Liver (tissue), 9 donors: ENCODE results near the gene ADAM19. TPM values are rescaled to one million over a fixed set of nuclear protein-coding genes. Genes with fewer than 3 reads are reported as not detected.

Experiments
- DNase-seq: peaks from one replicate; pipeline ENCODE4 v3.0.0-alpha.2; 2017; ENCODE audit warnings: low spot score
- H3K27ac ChIP-seq, 2 donors: one replicate each; pipeline ENCODE4 v1.7.0; 2013; ENCODE audit warnings: inconsistent platforms in 2 of 2, low read length in 2 of 2, control low read depth in 1 of 2, low read depth in 1 of 2, mild to moderate bottlenecking in 1 of 2
- H3K27me3 ChIP-seq, 4 donors: one replicate each; pipeline versions ENCODE4 v1.6.1 to v1.7.0; 2013; ENCODE audit warnings: low read length in 3 of 4, inconsistent platforms in 1 of 4, mild to moderate bottlenecking in 1 of 4, moderate library complexity in 1 of 4; ENCODE audit not compliant: control insufficient read depth in 4 of 4, insufficient read depth in 4 of 4
- H3K36me3 ChIP-seq, 4 donors: one replicate each; pipeline versions ENCODE4 v1.6.1 to v1.7.0; 2013; ENCODE audit warnings: low read length in 3 of 4, mild to moderate bottlenecking in 3 of 4, low read depth in 1 of 4, moderate library complexity in 1 of 4; ENCODE audit not compliant: control insufficient read depth in 4 of 4, insufficient read depth in 3 of 4
- H3K4me1 ChIP-seq, 4 donors: one replicate each; pipeline versions ENCODE4 v1.6.1 to v1.7.0; 2013; ENCODE audit warnings: low read length in 3 of 4, mild to moderate bottlenecking in 3 of 4, moderate library complexity in 1 of 4; ENCODE audit not compliant: control insufficient read depth in 4 of 4, insufficient read depth in 4 of 4
- H3K4me3 ChIP-seq, 3 donors: one replicate each; pipeline versions ENCODE4 v1.6.1 to v1.7.0; 2013; ENCODE audit warnings: low read length in 3 of 3, control low read depth in 1 of 3, low read depth in 1 of 3, mild to moderate bottlenecking in 1 of 3
- H3K9ac ChIP-seq, 2 donors: one replicate each; pipeline ENCODE4 v1.7.0; 2013; ENCODE audit warnings: low read length in 2 of 2, mild to moderate bottlenecking in 2 of 2, moderate library complexity in 2 of 2, control low read depth in 1 of 2, low read depth in 1 of 2
- H3K9me3 ChIP-seq, 4 donors: one replicate each; pipeline versions ENCODE4 v1.6.1 to v1.7.0; 2013; ENCODE audit warnings: low read length in 3 of 4; ENCODE audit not compliant: control insufficient read depth in 4 of 4
- EGR1 ChIP-seq, 2 donors: IDR thresholded peaks; 2 replicates each; pipeline ENCODE4 v1.6.1; 2016 to 2018; ENCODE audit warnings: antibody characterized with exemption in 2 of 2, low read depth in 2 of 2
- FOXA1 ChIP-seq: IDR thresholded peaks from 2 replicates; pipeline ENCODE4 v1.6.1; 2016; ENCODE audit warnings: antibody characterized with exemption
- GABPA ChIP-seq, 2 donors: IDR thresholded peaks in 1 of 2; conservative IDR thresholded peaks in 1 of 2; 2 replicates each; pipeline ENCODE4 v1.6.1; 2016; ENCODE audit warnings: antibody characterized with exemption in 2 of 2, mild to moderate bottlenecking in 1 of 2, moderate library complexity in 1 of 2
- JUND ChIP-seq, 2 donors: IDR thresholded peaks; 2 replicates each; pipeline ENCODE4 v1.6.1; 2016; ENCODE audit warnings: antibody characterized with exemption in 2 of 2
- NR2F2 ChIP-seq: IDR thresholded peaks from 2 replicates; pipeline ENCODE4 v1.6.1; 2016; ENCODE audit warnings: antibody characterized with exemption
- RAD21 ChIP-seq, 2 donors: IDR thresholded peaks; 2 replicates each; pipeline ENCODE4 v1.6.1; 2016; ENCODE audit warnings: antibody characterized with exemption in 2 of 2, mild to moderate bottlenecking in 2 of 2
- RXRA ChIP-seq, 2 donors: IDR thresholded peaks; 2 replicates each; pipeline ENCODE4 v1.6.1; 2017 to 2018; ENCODE audit warnings: antibody characterized with exemption in 2 of 2, mild to moderate bottlenecking in 1 of 2
- SP1 ChIP-seq: IDR thresholded peaks from 2 replicates; pipeline ENCODE4 v1.6.1; 2018; ENCODE audit warnings: antibody characterized with exemption, mild to moderate bottlenecking
- TAF1 ChIP-seq: conservative IDR thresholded peaks from 2 replicates; pipeline ENCODE4 v1.6.1; 2016; ENCODE audit warnings: antibody characterized with exemption, mild to moderate bottlenecking
- WGBS: extraction: QIAGEN DNeasy Blood & Tissue Kit; methylation state at CpG from one replicate; pipeline ENCODE4 v1.1.7; 2013; 5-methylcytosine and 5-hydroxymethylcytosine counted together
- polyA plus RNA-seq, 2 donors: library from polyadenylated mRNA; stranded (reverse) in 1 of 2; unstranded in 1 of 2; fragments of 200-250 nt in 1 of 2; fragments of >200 nt in 1 of 2; fragmentation: Nextera tagmentation in 1 of 2; extraction: Ambion mirVana in 1 of 2; gene quantifications; one replicate each; pipeline versions ENCODE4 v1.2.1 to v1.2.3, GENCODE V29; 2013 to 2015
- total RNA-seq, 2 donors: library from RNA; depleted of rRNA; stranded (reverse); fragments of >200 nt; gene quantifications; one replicate each; pipeline ENCODE4 v1.2.3, GENCODE V29; 2014
- TF ChIP-seq, protein P1 (sequence below): IDR thresholded peaks from 2 replicates; pipeline ENCODE4 v1.6.1; 2016; ENCODE audit warnings: antibody characterized with exemption, mild to moderate bottlenecking
- TF ChIP-seq, protein P2 (sequence below): IDR thresholded peaks from 2 replicates; pipeline ENCODE4 v1.6.1; 2016; ENCODE audit warnings: antibody characterized with exemption
- TF ChIP-seq, protein P3 (sequence below): IDR thresholded peaks from 2 replicates; pipeline ENCODE4 v1.6.1; 2016; ENCODE audit warnings: antibody characterized with exemption
- TF ChIP-seq, protein P4 (sequence below): fragments of 150-350 bp; IDR thresholded peaks from 2 replicates; pipeline ENCODE4 v1.5.1; 2017; ENCODE audit warnings: improper control_type of control experiment, low read depth, low read length; ENCODE audit not compliant: missing input control
- donor health status: healthy.
- donor health status: healthy.
- donor health status: healthy.
- donor health status: healthy.
- donor health status: healthy.

Gene ADAM19
- total and polyA plus RNA-seq, 4 donors, result 2.4 to 7.1 (median 2.9) TPM

DNA sequence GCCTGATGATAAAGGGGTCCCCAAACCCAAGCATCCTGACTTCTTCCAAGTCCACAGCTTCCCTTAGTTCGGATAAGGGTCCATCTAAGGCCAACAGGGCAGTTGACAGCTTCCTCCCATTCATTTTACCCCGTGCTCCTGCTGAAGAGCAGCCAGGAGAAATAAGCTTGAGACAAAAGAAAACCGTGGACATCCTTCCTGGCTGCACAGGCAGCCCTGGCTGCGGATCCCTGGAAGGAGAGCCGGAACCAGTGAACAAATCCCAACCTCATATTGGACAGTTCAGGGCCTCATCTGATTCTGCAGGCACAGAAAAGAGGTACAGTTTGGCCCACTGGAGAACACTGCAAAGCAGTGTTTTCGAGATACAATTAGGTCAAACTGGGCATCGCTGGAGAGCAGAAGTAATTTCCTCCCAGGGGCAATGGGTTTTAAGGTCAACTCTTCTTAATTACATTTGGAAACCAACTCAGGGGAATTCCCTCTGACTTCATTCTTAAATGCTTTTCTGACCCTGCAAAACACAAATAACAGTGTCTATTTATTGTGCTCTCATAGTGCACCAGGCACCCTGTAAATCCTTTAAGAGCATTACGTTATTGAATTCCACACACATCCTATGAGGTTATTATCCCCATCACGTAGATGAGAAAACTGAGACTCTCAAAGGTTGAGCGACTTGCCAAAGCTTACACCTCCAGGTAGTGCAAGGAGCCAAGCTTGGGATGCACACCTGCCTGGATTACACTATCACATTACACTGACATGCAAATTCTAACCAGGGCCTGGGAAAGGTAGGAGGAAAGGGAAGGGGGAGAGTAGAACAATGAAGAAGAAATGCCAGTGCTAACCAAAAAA is 21.2 kb downstream of the ADAM19 start:
- Histone ChIP-seq H3K9me3 (no peaks in the 10 kb centered on the region), H3K4me3 (no peak overlapping the region), H3K4me1 (peaks cover 8 to 31% (median 27%) of the 10 kb centered on the region in 4 donors), H3K9ac (no peak overlapping the region), H3K36me3 (no peaks in the 10 kb centered on the region), H3K27ac (peak overlapping the region; percentile 68 to 93), H3K27me3 (no peaks in the 10 kb centered on the region)
- TF ChIP-seq NR2F2 (peak; percentile 33), RAD21 (IDR thresholded peaks at IDR 0.05) (no peak)
- no peak for DNase-seq
- 59% methylated on average over 10 of the region's 10 CpGs for WGBS

DNA sequence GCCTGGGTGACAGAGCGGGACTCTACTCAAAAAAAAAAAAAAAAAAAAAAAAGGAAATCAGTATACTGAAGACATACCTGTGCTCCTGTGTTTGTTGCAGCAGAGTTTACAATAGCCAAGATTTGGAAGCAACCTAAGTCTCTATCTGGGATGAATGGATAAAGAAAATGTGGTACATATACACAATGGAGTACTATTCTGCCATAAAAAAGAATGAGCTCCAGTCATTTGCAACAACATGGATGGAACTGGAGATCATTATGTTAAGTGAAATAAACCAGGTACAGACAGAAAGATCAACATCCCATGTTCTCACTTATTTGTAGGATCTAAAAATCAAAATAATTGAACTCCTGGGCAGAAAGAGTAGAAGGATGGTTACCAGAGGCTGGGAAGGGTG is 22.9 kb downstream of the ADAM19 start:
- DNase-seq, result no peak
- WGBS, result 89% methylated on average over 1 of the region's 1 CpG
- peaks cover 13 to 39% (median 34%) of the 10 kb centered on the region in 4 donors for H3K4me1 ChIP-seq

DNA sequence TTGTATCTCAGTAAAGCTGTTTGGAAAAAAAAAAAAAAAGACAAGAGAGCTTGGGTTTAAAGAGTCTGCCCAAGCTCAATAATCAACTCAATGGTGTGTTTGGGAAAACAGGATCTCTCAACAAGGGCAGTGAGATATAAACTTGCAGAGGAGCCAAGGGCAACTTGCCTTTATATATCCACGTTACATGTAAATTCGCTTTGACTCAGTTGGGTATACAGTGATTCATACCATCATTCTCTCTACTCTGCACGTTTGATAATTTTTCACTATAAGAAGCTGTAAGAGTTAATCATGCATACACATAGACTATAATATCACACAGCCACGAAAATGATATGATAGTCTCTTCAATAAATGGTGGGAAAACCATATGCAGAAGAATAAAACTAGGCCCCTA is 24.9 kb downstream of the ADAM19 start:
- WGBS, result 72% methylated on average over 4 of the region's 4 CpGs
- Histone ChIP-seq H3K27ac (no peak overlapping the region), H3K9ac (no peak overlapping the region), H3K4me3 (no peak overlapping the region), H3K4me1 (peaks cover 15 to 40% (median 36%) of the 10 kb centered on the region in 4 donors), H3K27me3 (no peaks in the 10 kb centered on the region), H3K9me3 (no peaks in the 10 kb centered on the region), H3K36me3 (no peaks in the 10 kb centered on the region)
- TF ChIP-seq NR2F2, result no peak
- TF ChIP-seq RAD21 (IDR thresholded peaks at IDR 0.05), result no peak
- no peak for TF ChIP-seq JUND (IDR thresholded peaks at IDR 0.05)
- TF ChIP-seq, protein P1, sequence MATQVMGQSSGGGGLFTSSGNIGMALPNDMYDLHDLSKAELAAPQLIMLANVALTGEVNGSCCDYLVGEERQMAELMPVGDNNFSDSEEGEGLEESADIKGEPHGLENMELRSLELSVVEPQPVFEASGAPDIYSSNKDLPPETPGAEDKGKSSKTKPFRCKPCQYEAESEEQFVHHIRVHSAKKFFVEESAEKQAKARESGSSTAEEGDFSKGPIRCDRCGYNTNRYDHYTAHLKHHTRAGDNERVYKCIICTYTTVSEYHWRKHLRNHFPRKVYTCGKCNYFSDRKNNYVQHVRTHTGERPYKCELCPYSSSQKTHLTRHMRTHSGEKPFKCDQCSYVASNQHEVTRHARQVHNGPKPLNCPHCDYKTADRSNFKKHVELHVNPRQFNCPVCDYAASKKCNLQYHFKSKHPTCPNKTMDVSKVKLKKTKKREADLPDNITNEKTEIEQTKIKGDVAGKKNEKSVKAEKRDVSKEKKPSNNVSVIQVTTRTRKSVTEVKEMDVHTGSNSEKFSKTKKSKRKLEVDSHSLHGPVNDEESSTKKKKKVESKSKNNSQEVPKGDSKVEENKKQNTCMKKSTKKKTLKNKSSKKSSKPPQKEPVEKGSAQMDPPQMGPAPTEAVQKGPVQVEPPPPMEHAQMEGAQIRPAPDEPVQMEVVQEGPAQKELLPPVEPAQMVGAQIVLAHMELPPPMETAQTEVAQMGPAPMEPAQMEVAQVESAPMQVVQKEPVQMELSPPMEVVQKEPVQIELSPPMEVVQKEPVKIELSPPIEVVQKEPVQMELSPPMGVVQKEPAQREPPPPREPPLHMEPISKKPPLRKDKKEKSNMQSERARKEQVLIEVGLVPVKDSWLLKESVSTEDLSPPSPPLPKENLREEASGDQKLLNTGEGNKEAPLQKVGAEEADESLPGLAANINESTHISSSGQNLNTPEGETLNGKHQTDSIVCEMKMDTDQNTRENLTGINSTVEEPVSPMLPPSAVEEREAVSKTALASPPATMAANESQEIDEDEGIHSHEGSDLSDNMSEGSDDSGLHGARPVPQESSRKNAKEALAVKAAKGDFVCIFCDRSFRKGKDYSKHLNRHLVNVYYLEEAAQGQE, result no peak
- no peak for TF ChIP-seq TAF1
- TF ChIP-seq, protein P2, sequence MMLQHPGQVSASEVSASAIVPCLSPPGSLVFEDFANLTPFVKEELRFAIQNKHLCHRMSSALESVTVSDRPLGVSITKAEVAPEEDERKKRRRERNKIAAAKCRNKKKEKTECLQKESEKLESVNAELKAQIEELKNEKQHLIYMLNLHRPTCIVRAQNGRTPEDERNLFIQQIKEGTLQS, result no peak
- TF ChIP-seq, protein P3, sequence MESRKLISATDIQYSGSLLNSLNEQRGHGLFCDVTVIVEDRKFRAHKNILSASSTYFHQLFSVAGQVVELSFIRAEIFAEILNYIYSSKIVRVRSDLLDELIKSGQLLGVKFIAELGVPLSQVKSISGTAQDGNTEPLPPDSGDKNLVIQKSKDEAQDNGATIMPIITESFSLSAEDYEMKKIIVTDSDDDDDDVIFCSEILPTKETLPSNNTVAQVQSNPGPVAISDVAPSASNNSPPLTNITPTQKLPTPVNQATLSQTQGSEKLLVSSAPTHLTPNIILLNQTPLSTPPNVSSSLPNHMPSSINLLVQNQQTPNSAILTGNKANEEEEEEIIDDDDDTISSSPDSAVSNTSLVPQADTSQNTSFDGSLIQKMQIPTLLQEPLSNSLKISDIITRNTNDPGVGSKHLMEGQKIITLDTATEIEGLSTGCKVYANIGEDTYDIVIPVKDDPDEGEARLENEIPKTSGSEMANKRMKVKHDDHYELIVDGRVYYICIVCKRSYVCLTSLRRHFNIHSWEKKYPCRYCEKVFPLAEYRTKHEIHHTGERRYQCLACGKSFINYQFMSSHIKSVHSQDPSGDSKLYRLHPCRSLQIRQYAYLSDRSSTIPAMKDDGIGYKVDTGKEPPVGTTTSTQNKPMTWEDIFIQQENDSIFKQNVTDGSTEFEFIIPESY, result no peak
- TF ChIP-seq FOXA1, result no peak
- TF ChIP-seq GABPA (IDR thresholded peaks at IDR 0.05 in 1 of 2, conservative IDR thresholded peaks at IDR 0.05 in 1 of 2), result no peak
- TF ChIP-seq SP1, result no peak
- no peak for TF ChIP-seq EGR1 (IDR thresholded peaks at IDR 0.05; ENCODE audit: low read depth in 2 of 2)
- no peak for DNase-seq

More for the DNA sequence above, 22.9 kb downstream of the ADAM19 start:
- H3K36me3 ChIP-seq, result no peaks in the 10 kb centered on the region
- no peak overlapping the region for H3K4me3 ChIP-seq
- no peak for TF ChIP-seq JUND (IDR thresholded peaks at IDR 0.05)
- TF ChIP-seq, protein P3, result no peak
- TF ChIP-seq, protein P4, sequence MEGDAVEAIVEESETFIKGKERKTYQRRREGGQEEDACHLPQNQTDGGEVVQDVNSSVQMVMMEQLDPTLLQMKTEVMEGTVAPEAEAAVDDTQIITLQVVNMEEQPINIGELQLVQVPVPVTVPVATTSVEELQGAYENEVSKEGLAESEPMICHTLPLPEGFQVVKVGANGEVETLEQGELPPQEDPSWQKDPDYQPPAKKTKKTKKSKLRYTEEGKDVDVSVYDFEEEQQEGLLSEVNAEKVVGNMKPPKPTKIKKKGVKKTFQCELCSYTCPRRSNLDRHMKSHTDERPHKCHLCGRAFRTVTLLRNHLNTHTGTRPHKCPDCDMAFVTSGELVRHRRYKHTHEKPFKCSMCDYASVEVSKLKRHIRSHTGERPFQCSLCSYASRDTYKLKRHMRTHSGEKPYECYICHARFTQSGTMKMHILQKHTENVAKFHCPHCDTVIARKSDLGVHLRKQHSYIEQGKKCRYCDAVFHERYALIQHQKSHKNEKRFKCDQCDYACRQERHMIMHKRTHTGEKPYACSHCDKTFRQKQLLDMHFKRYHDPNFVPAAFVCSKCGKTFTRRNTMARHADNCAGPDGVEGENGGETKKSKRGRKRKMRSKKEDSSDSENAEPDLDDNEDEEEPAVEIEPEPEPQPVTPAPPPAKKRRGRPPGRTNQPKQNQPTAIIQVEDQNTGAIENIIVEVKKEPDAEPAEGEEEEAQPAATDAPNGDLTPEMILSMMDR, result no peak
- TF ChIP-seq FOXA1, result no peak
- no peak for TF ChIP-seq TAF1
- no peak for TF ChIP-seq RAD21 (IDR thresholded peaks at IDR 0.05)
- no peak for TF ChIP-seq RXRA (IDR thresholded peaks at IDR 0.05)
- no peak overlapping the region for H3K27ac ChIP-seq
- H3K9ac ChIP-seq, result no peak overlapping the region
- no peaks in the 10 kb centered on the region for H3K9me3 ChIP-seq
- H3K27me3 ChIP-seq, result no peaks in the 10 kb centered on the region
